Left lobe of liver (tissue), 2 donors: ENCODE measurements around the gene HYKK. TPM values are rescaled to one million over a fixed set of nuclear protein-coding genes. Genes with fewer than 3 reads are reported as not detected.
"Not testable (repeated sequence)": the region's sequence is repeated elsewhere in the genome, so short reads cannot be mapped to it uniquely, and the experiment has no call there.

Experiments
- ATAC-seq: fragments of 200-7000 bp; cut with Tn5 transposase; one replicate; pipeline ENCODE4 v1.9.1; 2020; ENCODE audit warnings: mild to moderate bottlenecking, moderate library complexity
- DNase-seq: peaks from one replicate; pipeline ENCODE4 v3.0.0-alpha.2; 2020; ENCODE audit warnings: low spot score
- total RNA-seq: library from RNA; stranded (reverse); gene quantifications from one replicate; pipeline ENCODE4 v1.2.1, GENCODE V29; 2021
- donor health status: DM: no; HTN: no; CAD: no; lungs with moderate emphysema.
- donor health status: DM: no; HTN: yes; CAD: no.

Gene HYKK, protein sequence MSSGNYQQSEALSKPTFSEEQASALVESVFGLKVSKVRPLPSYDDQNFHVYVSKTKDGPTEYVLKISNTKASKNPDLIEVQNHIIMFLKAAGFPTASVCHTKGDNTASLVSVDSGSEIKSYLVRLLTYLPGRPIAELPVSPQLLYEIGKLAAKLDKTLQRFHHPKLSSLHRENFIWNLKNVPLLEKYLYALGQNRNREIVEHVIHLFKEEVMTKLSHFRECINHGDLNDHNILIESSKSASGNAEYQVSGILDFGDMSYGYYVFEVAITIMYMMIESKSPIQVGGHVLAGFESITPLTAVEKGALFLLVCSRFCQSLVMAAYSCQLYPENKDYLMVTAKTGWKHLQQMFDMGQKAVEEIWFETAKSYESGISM
- total RNA-seq: 5.4 TPM

DNA sequence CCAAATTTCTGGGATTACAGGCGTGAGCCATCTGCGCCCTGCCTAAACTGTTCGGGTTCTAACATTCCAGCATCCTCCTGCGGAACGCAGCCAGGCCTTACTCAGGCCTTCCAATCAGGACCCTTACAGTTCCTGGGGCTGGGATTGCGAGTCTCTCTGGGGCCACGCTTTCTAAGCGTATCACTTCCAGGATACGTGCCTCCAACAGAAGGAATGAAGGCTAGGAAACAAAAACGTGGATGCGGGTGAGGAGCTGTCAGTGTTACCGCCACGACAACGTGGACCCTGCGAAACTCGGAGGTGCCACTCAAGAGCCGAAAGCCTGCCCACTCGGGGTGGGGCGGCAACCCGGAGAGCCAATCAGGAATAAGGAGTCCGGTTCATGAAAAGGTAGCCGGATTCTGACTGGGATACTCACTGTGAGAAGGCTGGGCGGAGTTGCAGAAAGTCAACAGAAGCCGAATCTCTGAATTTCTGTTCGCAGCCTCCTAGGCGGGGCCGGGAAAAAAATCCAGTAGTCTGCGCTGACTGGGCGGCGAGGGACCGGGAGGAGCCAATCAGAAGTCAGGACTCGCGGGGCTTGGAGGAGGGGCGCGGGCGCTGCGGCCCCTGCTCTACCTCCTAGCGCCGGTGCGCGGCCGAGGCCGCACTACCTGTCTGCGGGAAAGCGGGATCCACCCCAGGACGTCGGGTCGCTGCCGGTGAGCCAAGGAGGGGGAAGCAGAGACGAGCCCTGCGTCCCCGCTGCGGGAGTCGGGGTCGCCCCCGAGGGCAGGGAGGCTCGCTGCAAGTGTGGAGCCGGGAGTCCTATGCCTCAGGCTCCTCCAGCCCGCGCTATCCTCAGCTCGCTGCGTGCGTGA lies at the start of gene HYKK:
Gene HYKK, plus strand, starts transcription at position 607 of the 860 bp plus-strand sequence. CDS start 5,512 bp downstream, outside the sequence.
- DNase-seq (peak; percentile 95), ATAC-seq (peak; percentile 95)

DNA sequence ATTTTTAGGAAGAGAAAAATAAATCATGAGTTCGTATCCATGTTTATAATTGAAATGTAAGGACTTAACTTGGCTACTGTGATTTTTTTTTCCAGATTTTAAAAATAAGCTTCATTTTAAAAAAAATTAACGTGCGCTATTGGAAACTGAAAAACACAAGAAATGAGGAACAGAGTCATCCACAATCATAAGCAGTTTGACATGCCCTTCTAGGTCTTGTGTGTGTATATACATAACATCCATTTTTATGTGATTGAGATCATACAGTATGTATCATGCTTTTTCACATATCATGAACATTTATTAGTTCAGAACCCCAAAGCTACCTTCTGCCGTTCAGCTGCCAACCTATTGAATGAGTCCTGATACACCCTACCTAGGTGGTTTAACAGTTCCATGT lies 46.6 kb upstream of the HYKK start:
- no peak for DNase-seq
- ATAC-seq: no peak

DNA sequence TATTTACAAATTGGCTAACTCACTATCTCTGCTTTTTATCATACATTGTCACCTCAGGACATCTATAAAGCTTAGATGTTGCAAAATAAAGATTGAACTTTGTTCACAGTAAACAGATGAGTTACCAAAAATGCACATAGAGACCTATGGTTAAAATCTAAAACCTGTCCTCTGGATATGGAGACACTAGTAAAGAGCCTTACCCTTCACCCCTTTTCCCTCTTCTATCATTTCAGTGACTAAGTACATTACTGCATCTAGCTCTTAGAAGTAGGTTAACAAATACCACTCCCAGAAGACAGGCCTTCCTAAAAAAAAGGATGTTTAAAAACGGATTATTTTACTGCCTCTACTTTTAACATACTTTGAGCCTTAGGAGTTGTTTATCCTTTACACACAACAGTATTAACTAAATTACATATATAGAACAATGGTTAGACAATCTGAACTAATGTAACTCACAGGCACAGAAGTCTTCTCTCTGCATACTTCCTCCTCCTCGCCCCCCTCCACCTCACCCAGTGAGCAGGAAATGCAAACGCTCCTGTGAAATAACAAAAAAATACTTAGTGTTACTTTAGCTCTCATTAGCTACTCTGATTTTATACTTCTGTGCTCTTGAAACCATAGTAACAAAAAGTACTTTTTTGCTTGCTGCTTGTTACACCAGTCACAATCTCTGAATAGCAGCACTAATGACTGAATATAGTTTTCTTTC lies 46.0 kb upstream of the HYKK start:
- ATAC-seq (peak; percentile 10), DNase-seq (no peak)

DNA sequence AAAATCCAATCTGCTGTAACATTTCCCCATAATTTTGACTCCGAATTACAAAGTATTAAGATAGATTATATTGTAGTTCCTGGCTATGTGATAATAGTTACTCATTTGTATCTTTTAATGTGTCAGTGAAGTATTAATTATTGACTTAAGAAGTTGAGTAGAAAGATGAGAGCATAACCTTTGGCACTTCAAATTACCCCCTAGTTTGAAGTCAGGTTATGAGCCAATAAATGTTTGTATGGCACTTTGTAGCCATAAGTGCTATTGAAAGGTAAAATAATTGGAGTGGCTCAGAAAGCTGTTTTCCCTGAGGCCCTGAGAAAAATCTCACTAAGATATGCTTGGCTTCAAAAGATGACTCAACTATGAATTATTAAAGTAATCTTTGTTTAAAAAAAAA lies 38.3 kb upstream of the HYKK start:
- ATAC-seq (no peak), DNase-seq (no peak)

GRCh38 chr15:78477295-78477694 lies 30.1 kb upstream of the HYKK start:
- ATAC-seq: no peak

GRCh38 chr15:78479650-78480049 lies 27.7 kb upstream of the HYKK start:
- ATAC-seq (no peak), DNase-seq (no peak)

More at GRCh38 chr15:78477295-78477694, 30.1 kb upstream of the HYKK start:
- DNase-seq: no peak

DNA sequence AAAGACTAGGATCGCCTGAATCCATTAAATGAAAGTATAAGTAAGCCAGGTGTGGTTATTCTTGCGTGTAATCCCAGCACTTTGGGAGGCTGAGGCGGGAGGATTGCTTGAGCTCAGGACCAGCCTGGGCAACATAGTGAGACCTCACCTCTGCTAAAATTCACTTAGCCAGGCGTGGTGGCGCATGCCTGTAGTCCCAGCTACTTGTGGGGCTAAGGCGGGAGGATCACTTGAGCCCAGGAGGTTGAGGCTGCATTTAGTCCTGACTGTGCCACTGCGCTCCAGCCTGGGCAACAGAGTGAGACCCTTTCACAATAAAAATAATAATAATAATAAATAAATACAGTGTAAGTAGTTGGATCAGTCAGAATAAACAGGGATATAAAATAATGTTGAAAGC lies 25.5 kb upstream of the HYKK start:
- DNase-seq: no peak
- no peak for ATAC-seq

- ATAC-seq: no peak
- no peak for DNase-seq
Measured at GRCh38 chr15:78492872-78493271, 14.5 kb upstream of the HYKK start.

- ATAC-seq (no peak), DNase-seq (no peak)
Measured at GRCh38 chr15:78501857-78502256, 5.5 kb upstream of the HYKK start.

GRCh38 chr15:78502641-78503040 lies 4.7 kb upstream of the HYKK start:
- ATAC-seq: no peak

DNA sequence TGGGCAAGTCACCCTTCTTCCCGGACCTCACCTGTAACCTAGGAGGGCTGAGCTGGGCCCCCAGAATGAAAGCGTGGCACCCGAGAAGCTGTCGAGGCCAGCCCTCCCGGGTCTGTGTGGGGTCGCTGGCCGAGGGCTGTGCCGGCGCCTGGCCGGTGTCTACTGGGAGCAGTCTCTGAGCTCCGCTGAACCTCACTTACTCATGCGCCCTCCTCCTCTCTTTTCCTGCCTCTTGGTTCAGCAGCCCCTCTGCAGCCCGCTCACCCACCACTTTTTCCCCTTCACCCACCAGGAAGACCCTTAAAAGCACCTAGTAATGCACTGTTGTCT lies 419 bp downstream of the HYKK start:
- DNase-seq (no peak), ATAC-seq (peak; percentile 56)

More at GRCh38 chr15:78502641-78503040, 4.7 kb upstream of the HYKK start:
- DNase-seq: no peak

- DNase-seq (no peak), ATAC-seq (no peak)
Measured at GRCh38 chr15:78508272-78508671, 895 bp downstream of the HYKK start.

DNA sequence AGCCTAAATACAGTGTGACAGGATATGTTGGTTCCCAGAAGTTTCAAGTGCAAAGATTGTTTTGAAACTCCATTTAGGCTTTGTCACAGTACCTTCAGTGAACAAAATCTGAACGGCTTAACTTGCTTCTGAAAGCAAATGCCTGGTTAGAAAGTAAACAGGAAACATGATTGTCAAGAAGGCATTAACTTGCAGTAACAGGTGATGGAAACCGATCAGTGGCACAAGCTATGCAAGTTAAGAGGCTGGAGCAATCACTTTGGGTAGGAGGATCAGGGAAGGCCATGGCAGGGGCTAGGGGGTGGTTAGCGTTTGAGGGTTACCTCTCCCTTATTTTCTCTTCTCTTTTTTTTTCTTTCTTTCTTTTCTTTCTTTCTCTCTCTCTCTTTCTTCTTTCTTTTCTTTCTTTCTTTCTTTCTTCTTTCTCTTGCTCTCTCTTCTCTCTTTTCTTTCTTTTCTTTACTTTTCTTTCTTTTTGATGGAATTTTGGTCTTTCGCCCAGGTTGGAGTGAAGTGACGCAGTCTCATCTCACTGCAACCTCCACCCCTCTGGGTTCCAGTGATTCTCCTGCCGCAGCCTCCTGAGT lies 2.4 kb downstream of the HYKK start:
- ATAC-seq (no peak), DNase-seq (no peak)

DNA sequence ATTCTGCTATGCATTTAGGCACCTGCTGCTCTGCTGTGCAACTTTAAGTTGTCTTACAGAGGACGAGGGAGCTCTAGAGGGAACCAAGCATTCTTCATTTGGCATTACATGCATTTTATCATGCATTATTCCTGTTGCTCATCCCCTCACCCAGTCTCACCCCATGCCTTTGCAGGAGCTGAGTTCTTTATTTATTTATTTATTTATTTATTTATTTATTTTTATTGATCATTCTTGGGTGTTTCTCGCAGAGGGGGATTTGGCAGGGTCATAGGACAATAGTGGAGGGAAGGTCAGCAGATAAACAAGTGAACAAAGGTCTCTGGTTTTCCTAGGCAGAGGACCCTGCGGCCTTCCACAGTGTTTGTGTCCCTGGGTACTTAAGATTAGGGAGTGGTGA lies 12.7 kb downstream of the HYKK start:
- not testable (repeated sequence) for DNase-seq, ATAC-seq

- DNase-seq (no peak), ATAC-seq (no peak)
Measured at GRCh38 chr15:78524230-78524629, 16.9 kb downstream of the HYKK start.

DNA sequence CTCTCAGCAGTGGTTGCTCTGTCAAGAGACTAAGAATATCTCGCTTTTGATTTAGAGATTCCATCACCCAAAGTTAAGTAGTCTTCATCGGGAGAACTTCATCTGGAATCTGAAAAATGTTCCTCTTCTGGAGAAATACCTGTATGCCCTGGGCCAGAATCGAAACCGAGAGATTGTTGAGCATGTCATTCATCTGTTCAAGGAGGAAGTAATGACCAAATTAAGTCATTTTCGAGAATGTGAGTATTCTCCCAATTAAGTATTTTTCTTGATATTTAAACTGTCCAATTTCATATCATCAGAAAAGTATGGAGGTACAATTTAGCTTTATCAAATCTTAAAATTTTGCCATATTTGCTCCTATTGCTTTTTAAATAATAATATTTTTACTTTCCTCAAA lies 19.9 kb downstream of the HYKK start:
- DNase-seq (no peak), ATAC-seq (no peak)

DNA sequence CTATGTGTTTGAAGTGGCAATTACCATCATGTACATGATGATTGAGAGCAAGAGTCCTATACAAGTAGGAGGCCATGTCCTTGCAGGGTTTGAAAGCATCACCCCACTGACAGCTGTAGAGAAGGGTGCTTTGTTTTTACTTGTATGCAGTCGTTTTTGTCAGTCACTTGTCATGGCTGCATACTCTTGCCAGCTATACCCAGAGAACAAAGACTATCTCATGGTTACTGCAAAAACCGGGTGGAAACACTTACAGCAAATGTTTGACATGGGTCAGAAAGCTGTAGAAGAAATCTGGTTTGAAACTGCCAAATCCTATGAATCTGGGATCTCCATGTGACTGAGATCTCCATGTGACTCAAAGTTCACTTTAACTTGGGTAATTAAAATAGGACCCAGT lies 26.0 kb downstream of the HYKK start:
- no peak for ATAC-seq
- DNase-seq: no peak

DNA sequence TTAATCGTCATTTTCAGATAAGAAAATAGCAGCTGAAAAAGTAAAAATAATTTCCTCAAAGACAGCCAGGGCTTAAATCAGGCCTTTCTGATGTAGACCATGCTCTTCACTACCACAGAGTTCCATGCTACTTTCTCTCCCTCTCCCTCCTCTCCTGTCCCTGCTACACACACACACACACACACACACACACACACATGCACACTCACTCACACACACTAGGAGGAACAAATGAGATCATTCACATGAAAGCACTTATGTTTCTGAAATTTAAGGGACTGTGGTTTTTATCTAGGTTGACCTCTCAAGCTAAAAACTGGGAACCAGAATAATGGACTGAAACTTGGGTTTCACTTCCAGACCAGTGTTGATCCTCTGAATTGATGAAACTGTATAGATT lies 28.8 kb downstream of the HYKK start:
- ATAC-seq (no peak), DNase-seq (no peak)

DNA sequence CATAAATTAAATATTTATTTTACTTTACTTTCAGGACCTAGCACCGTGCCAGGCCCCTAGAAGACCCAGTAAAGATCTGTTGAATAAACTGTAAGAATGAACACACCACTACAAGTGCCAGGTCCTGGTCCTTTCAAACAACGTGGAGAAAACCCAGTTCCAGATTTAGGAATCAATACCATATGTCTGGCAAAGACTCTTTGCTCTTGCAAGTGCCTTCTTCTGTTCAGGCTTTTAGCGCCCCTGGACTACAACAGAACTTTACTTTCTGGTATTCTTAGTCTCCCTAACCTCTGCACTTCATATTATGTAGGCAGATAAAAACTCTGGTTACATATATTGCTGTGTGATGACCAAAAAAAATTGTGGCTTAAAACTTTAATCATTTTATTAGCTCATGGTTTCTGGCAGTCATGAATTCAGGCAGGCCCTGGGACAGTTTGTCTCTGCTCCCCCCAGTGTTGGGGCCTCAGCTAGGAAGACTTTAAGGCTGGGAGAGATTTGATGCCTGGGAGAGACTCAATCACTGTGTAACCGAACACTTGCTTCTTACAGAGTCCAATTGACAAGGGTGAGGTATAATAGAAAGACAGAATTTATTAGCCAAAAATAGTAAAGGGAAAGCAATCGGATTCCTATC lies 30.0 kb downstream of the HYKK start:
- DNase-seq (no peak), ATAC-seq (no peak)

DNA sequence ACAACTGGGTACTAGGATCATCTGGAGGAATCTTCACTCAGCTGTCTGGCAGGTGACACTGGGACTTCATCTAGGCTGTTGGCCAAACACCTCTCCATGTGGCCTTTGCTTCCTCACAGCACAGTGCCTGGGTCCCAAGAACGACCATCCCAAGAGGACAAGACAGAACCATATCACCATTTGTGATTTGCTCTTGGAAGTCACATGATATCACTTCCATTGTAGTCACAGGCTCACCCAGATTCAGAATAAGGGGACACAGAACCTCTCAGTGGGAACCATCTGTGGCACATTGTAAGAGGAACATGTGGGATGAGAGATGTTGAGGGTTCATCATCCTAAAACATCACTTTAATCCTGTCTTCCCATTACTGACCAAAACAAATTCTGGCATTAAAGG lies 31.0 kb downstream of the HYKK start:
- DNase-seq: no peak
- ATAC-seq: no peak
